CD14-positive monocyte (primary cell): Measurements from ENCODE around the gene CLDND2. TPM values are rescaled to one million over a fixed set of nuclear protein-coding genes. Genes with fewer than 3 reads are reported as not detected.

Experiments
- DNase-seq, 3 donors: peaks; one replicate each; pipeline ENCODE4 v3.0.0-alpha.2; 2011 to 2022
- H2AFZ ChIP-seq: 2 replicates; pipeline ENCODE4 v1.6.0; 2012; ENCODE audit warnings: mild to moderate bottlenecking, low read depth, low read length, inconsistent platforms; ENCODE audit not compliant: insufficient read depth, poor library complexity, severe bottlenecking
- H3K27ac ChIP-seq, 2 donors: 1 replicate in 1 of 2; 2 replicates in 1 of 2; pipeline ENCODE4 v1.5.1; 2012 to 2013; ENCODE audit warnings: low read length in 2 of 2, control low read depth in 1 of 2, inconsistent platforms in 1 of 2, low read depth in 1 of 2, mild to moderate bottlenecking in 1 of 2
- H3K27me3 ChIP-seq, 2 donors: one replicate each; pipeline versions ENCODE4 v1.6.0 to v1.6.1; 2011 to 2013; ENCODE audit warnings: low read length in 2 of 2; ENCODE audit not compliant: control insufficient read depth in 2 of 2, insufficient read depth in 2 of 2
- H3K36me3 ChIP-seq, 2 donors: replicated peaks in 1 of 2; 1 replicate in 1 of 2; 2 replicates in 1 of 2; pipeline versions ENCODE4 v1.5.1 to v1.6.1; 2012 to 2013; ENCODE audit warnings: low read length in 2 of 2, control low read depth in 1 of 2, inconsistent platforms in 1 of 2, mild to moderate bottlenecking in 1 of 2; ENCODE audit not compliant: insufficient read depth in 2 of 2, control insufficient read depth in 1 of 2
- H3K4me1 ChIP-seq, 2 donors: 1 replicate in 1 of 2; 2 replicates in 1 of 2; pipeline versions ENCODE4 v1.5.1 to v1.6.1; 2012 to 2013; ENCODE audit warnings: low read length in 2 of 2, control low read depth in 1 of 2, inconsistent platforms in 1 of 2, mild to moderate bottlenecking in 1 of 2, moderate library complexity in 1 of 2; ENCODE audit not compliant: insufficient read depth in 2 of 2, control insufficient read depth in 1 of 2
- H3K4me2 ChIP-seq: replicated peaks from 2 replicates; pipeline ENCODE3; 2012; ENCODE audit warnings: low read length, moderate library complexity, mild to moderate bottlenecking; ENCODE audit not compliant: poor library complexity, severe bottlenecking; ENCODE audit errors: extremely low read depth
- H3K4me3 ChIP-seq, 3 experiments: fragments of 200-600 bp in 1 of 3; sonication (generic) in 1 of 3; replicated peaks in 1 of 3; 1 replicate in 2 of 3; 2 replicates in 1 of 3; pipeline ENCODE4 v1.5.1; 2011 to 2013; ENCODE audit warnings: low read length in 3 of 3, mild to moderate bottlenecking in 3 of 3, control low read depth in 2 of 3, low read depth in 2 of 3, inconsistent platforms in 1 of 3, moderate library complexity in 1 of 3
- H3K79me2 ChIP-seq: 2 replicates; pipeline ENCODE4 v1.6.0; 2012; ENCODE audit warnings: mild to moderate bottlenecking, control low read depth, inconsistent platforms, low read length, moderate library complexity; ENCODE audit not compliant: insufficient read depth
- H3K9ac ChIP-seq: 2 replicates; pipeline ENCODE4 v1.6.0; 2017; ENCODE audit warnings: low read length, mild to moderate bottlenecking; ENCODE audit not compliant: insufficient read depth, poor library complexity, severe bottlenecking
- H3K9me3 ChIP-seq, 2 donors: replicated peaks in 1 of 2; 1 replicate in 1 of 2; 2 replicates in 1 of 2; pipeline versions ENCODE4 v1.5.1 to v1.6.1; 2012 to 2013; ENCODE audit warnings: low read length in 2 of 2, control low read depth in 1 of 2; ENCODE audit not compliant: control insufficient read depth in 1 of 2, insufficient read depth in 1 of 2
- H4K20me1 ChIP-seq: 2 replicates; pipeline ENCODE4 v1.6.0; 2012; ENCODE audit warnings: mild to moderate bottlenecking, low read length, control low read depth, moderate library complexity; ENCODE audit not compliant: insufficient read depth
- H3K27ac Mint-ChIP-seq, 7 donors: one replicate each; pipeline ENCODE4 v1.8.0; 2020; ENCODE audit warnings: mild to moderate bottlenecking in 7 of 7, mixed read lengths in 7 of 7, moderate library complexity in 6 of 7, inconsistent platforms in 2 of 7
- H3K27me3 Mint-ChIP-seq, 3 donors: one replicate each; pipeline ENCODE4 v1.8.0; 2021 to 2022; ENCODE audit warnings: low read depth in 3 of 3, mild to moderate bottlenecking in 3 of 3, mixed read lengths in 3 of 3, moderate library complexity in 3 of 3, inconsistent platforms in 1 of 3
- H3K36me3 Mint-ChIP-seq, 2 donors: one replicate each; pipeline ENCODE4 v1.8.0; 2020; ENCODE audit warnings: mixed read lengths in 2 of 2, inconsistent platforms in 1 of 2, mild to moderate bottlenecking in 1 of 2
- H3K4me1 Mint-ChIP-seq: one replicate; pipeline ENCODE4 v1.8.0; 2020; ENCODE audit warnings: mild to moderate bottlenecking, mixed read lengths
- H3K4me3 Mint-ChIP-seq, 2 donors: one replicate each; pipeline ENCODE4 v1.8.0; 2020; ENCODE audit warnings: mild to moderate bottlenecking in 2 of 2, mixed read lengths in 2 of 2, moderate library complexity in 1 of 2
- H3K9me3 Mint-ChIP-seq, 7 donors: one replicate each; pipeline ENCODE4 v1.8.0; 2020 to 2022; ENCODE audit warnings: mixed read lengths in 7 of 7, mild to moderate bottlenecking in 6 of 7, moderate library complexity in 6 of 7, inconsistent platforms in 2 of 7
- WGBS: methylation state at CpG from one replicate; pipeline ENCODE4 v1.1.5; 2013; ENCODE audit warnings: missing lambda C conversion rate; ENCODE audit not compliant: insufficient coverage; 5-methylcytosine and 5-hydroxymethylcytosine counted together
- intact Hi-C, 2 donors: fragments of 100-400 bp; cut with micrococcal nuclease; formaldehyde crosslinking; loops; one replicate each; pipeline versions ENCODE4 v1.15.0 to v1.15.1; 2023
- polyA plus RNA-seq, 3 donors: library from polyadenylated mRNA; depleted of rRNA in 1 of 3; unstranded in 2 of 3; stranded (reverse) in 1 of 3; fragments of 300-500 nt in 2 of 3; fragments of >200 nt in 1 of 3; fragmentation: Illumina TruSeq in 2 of 3; gene quantifications; 1 replicate in 2 of 3; 2 replicates in 1 of 3; pipeline ENCODE4 v1.2.3, GENCODE V29; 2012 to 2021
- TF ChIP-seq, protein P1 (sequence below): fragments of 200-600 bp; IDR thresholded peaks from one replicate; pipeline ENCODE4 v1.8.0; 2022; ENCODE audit warnings: antibody characterized with exemption, mild to moderate bottlenecking

The CLDND2 gene
- polyA plus RNA-seq, 3 donors = 0.08 TPM; not detected in 2

DNA sequence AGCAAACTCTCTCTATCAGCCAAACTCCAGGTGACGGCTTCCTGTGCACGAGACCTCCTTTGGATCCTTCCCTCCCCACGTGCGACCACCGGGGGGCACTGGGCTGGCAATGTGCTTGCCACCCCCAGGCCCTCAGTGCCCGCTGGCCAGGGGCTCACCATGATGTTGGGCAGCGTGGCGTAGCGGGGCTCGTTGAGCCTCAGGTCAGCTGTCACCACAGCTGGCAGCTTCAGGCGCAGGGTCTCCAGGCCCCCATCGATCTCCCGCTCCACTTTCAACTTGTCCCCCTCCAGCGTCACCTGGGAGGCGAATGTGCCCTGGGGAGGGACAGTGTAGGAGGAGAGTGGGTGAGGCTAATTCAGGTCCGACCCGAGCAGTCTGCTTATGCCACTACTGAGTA is 22.1 kb downstream of the CLDND2 start:
- Histone ChIP-seq H3K4me3 (no peak overlapping the region), H3K4me1 (no peaks in the 10 kb centered on the region), H3K9ac (no peak overlapping the region), H3K27me3 (peaks cover 0 to 2% of the 10 kb centered on the region in 2 donors), H3K9me3 (no peaks in the 10 kb centered on the region), H2AFZ (no peak overlapping the region), H3K4me2 (no peak overlapping the region), H3K79me2 (no peaks in the 10 kb centered on the region), H3K27ac (no peak overlapping the region), H4K20me1 (no peaks in the 10 kb centered on the region), H3K36me3 (peaks cover 57 to 68% of the 10 kb centered on the region in 2 donors)
- Mint-ChIP-seq H3K27ac (peak overlapping the region in 1 of 7 donors; percentile 1), H3K4me3 (no peak overlapping the region), H3K4me1 (peaks cover 1% of the 10 kb centered on the region), H3K27me3 (peaks cover 8 to 11% (median 9%) of the 10 kb centered on the region in 3 donors), H3K36me3 (peaks cover 57 to 59% of the 10 kb centered on the region in 2 donors), H3K9me3 (no peaks in the 10 kb centered on the region)
- TF ChIP-seq, protein P1, sequence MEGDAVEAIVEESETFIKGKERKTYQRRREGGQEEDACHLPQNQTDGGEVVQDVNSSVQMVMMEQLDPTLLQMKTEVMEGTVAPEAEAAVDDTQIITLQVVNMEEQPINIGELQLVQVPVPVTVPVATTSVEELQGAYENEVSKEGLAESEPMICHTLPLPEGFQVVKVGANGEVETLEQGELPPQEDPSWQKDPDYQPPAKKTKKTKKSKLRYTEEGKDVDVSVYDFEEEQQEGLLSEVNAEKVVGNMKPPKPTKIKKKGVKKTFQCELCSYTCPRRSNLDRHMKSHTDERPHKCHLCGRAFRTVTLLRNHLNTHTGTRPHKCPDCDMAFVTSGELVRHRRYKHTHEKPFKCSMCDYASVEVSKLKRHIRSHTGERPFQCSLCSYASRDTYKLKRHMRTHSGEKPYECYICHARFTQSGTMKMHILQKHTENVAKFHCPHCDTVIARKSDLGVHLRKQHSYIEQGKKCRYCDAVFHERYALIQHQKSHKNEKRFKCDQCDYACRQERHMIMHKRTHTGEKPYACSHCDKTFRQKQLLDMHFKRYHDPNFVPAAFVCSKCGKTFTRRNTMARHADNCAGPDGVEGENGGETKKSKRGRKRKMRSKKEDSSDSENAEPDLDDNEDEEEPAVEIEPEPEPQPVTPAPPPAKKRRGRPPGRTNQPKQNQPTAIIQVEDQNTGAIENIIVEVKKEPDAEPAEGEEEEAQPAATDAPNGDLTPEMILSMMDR = no peak
- intact Hi-C loops = no loop called here
- no peak for DNase-seq
- 93% methylated on average over 12 of the region's 17 CpGs for WGBS

DNA sequence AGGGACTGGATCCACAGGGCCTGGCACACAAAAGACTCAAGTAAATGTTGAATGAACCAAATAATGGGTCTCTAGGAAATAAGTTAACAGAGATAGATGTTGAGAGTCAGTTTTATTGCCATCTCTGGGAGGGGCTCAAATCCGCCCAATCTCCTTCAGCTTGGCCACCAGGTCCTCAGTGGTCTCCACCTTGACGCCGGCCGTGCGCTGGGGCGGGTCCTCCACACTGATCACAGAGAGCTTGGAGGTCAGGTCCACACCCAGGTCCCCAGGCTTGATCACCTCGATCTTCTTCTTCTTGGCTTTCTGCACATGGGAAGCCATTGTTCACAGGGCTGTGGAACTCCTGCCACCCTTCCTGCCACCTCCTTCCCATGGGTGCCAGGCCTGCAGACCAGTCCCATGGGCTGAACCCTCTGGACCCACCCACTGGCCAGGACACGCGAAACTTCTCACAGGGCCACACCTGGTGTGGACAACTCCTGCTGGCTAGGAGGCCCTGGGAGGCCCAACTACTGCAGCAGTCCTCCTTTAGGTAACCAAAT is 23.7 kb downstream of the CLDND2 start:
- Mint-ChIP-seq H3K9me3 (peaks cover 0 to 3% (median 0%) of the 10 kb centered on the region in 7 donors), H3K4me1 (peaks cover 7% of the 10 kb centered on the region), H3K27ac (peak overlapping the region in 1 of 7 donors; percentile 12), H3K4me3 (no peak overlapping the region), H3K36me3 (peaks cover 41 to 45% of the 10 kb centered on the region in 2 donors), H3K27me3 (peaks cover 18 to 24% (median 21%) of the 10 kb centered on the region in 3 donors)
- intact Hi-C loops = no loop called here
- no peak for DNase-seq
- Histone ChIP-seq H3K27ac (no peak overlapping the region), H3K79me2 (no peaks in the 10 kb centered on the region), H3K4me2 (no peak overlapping the region), H3K9ac (no peak overlapping the region), H2AFZ (no peak overlapping the region), H3K4me1 (peaks cover 6 to 8% of the 10 kb centered on the region in 2 donors), H3K27me3 (peaks cover 0 to 12% of the 10 kb centered on the region in 2 donors), H4K20me1 (no peaks in the 10 kb centered on the region), H3K9me3 (no peaks in the 10 kb centered on the region), H3K36me3 (peaks cover 42 to 52% of the 10 kb centered on the region in 2 donors), H3K4me3 (no peak overlapping the region)
- WGBS = 98% methylated on average over 9 of the region's 9 CpGs
- TF ChIP-seq, protein P1 = no peak
